ENCODE measurements around the gene ING2. TPM values are rescaled to one million over a fixed set of nuclear protein-coding genes. Genes with fewer than 3 reads are reported as not detected.

ING2 gene
- total and polyA plus RNA-seq, 7 donors, result 6.3 to 35.1 (median 13.6) TPM

DNA sequence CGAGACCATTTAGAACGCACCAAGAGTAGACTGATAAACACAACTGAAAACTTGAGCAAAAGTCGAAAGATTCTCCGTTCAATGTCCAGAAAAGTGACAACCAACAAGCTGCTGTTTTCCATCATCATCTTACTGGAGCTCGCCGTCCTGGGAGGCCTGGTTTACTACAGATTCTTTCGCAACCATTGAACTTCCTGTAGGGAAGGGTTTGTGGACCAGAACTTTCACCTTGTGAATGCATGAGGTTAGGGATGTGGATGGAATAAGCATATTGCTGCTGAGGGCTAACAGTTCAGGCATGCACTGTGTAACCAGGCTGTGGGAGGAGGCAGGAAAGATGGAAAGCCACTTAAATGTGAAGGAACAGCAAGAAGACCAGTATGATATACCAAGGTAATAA is 20.9 kb upstream of the ING2 start:
- H3K9me3 ChIP-seq, result no peaks in the 10 kb centered on the region
- H3K4me3 ChIP-seq, result no peak overlapping the region
- TF ChIP-seq, protein P1, sequence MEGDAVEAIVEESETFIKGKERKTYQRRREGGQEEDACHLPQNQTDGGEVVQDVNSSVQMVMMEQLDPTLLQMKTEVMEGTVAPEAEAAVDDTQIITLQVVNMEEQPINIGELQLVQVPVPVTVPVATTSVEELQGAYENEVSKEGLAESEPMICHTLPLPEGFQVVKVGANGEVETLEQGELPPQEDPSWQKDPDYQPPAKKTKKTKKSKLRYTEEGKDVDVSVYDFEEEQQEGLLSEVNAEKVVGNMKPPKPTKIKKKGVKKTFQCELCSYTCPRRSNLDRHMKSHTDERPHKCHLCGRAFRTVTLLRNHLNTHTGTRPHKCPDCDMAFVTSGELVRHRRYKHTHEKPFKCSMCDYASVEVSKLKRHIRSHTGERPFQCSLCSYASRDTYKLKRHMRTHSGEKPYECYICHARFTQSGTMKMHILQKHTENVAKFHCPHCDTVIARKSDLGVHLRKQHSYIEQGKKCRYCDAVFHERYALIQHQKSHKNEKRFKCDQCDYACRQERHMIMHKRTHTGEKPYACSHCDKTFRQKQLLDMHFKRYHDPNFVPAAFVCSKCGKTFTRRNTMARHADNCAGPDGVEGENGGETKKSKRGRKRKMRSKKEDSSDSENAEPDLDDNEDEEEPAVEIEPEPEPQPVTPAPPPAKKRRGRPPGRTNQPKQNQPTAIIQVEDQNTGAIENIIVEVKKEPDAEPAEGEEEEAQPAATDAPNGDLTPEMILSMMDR (IDR thresholded peaks at IDR 0.05), result no peak
- WGBS, 3 donors, result 92 to 95% (median 94%) methylated on average over 7 of the region's 7 CpGs
- ATAC-seq (no peak), DNase-seq (no peak)
- no peaks in the 10 kb centered on the region for H3K36me3 ChIP-seq (ENCODE audit: insufficient read depth in 1 of 2, low read depth in 1 of 2)
- no peak overlapping the region for H3K27ac ChIP-seq
- no peaks in the 10 kb centered on the region for H3K27me3 ChIP-seq (ENCODE audit: insufficient read depth in 3 of 3, low read length in 2 of 3)
- intact Hi-C loops (cut with DNase I), result no loop called here
- no peaks in the 10 kb centered on the region for H3K4me1 ChIP-seq

DNA sequence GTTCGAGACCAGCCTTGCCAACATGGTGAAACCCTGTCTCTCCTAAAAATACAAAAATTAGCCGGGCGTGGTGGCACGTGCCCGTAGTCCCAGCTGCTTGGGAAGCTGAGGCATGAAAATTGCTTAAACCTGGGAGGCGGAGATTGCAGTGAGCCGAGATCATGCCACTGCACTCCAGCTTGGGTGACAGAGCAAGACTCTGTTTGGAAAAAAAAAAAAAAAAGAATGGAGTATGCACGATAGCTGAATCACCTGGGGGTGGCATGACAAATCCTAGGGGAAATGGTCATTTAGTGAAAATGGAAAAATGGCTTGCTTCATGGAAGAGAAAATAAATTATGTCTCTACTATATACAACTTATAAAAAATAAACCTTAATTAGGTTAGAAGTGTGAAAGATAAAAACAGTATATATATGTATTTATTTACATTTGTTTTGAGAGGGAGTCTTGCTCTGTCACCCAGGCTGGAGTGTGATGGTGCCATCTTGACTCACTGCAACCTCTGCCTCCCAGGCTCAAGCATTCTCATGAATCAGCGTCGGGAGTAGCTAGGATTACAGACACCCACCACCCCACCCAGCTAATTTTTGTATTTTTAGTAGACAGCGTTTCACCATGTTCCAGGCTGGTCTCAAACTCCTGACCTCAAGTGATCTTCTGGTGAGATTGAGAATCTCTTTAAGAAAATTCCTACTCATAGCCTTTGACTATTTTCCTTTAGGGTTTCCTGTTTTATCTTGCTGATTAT is 19.3 kb upstream of the ING2 start:
- ATAC-seq, result no peak
- Histone ChIP-seq H3K27ac (no peak overlapping the region), H3K9me3 (no peaks in the 10 kb centered on the region), H3K4me3 (no peak overlapping the region), H3K27me3 (ENCODE audit: insufficient read depth in 3 of 3, low read length in 2 of 3) (no peaks in the 10 kb centered on the region), H3K4me1 (no peaks in the 10 kb centered on the region), H3K36me3 (ENCODE audit: insufficient read depth in 1 of 2, low read depth in 1 of 2) (no peaks in the 10 kb centered on the region)
- DNase-seq, result no peak
- intact Hi-C loops (cut with DNase I), result no loop called here
- WGBS, 3 donors, result 53 to 58% (median 57%) methylated on average over 11 of the region's 11 CpGs
- TF ChIP-seq, protein P1 (IDR thresholded peaks at IDR 0.05), result no peak

DNA sequence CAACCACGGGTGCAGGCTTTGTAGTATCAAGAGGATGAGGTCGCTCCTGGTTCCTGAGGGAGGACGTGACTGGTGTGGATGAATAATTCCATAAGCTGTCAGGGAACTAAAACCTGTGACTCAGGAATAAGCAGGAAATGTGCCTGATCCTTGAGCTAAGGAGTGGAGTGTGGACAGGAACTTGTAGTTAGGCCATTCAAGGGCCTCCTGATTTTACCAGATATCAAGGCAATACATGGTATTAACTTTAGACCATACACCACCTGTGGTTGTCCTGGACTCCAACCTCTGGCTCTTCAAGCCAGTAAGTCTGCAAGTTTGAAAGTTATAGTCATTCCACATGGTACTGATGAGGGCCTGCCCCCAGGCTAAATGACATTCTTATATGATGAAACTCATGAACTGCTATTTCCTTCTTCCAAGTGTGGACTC is 12.1 kb upstream of the ING2 start:
- Histone ChIP-seq H3K4me1 (no peaks in the 10 kb centered on the region), H3K27me3 (ENCODE audit: insufficient read depth in 3 of 3, low read length in 2 of 3) (no peaks in the 10 kb centered on the region), H3K4me3 (no peak overlapping the region), H3K36me3 (ENCODE audit: insufficient read depth in 1 of 2, low read depth in 1 of 2) (peaks cover 2 to 23% of the 10 kb centered on the region in 2 donors), H3K9me3 (peaks cover 4% of the 10 kb centered on the region), H3K27ac (no peak overlapping the region)
- DNase-seq (no peak), ATAC-seq (no peak)
- 88 to 92% (median 89%) methylated on average over 3 of the region's 3 CpGs for WGBS, 3 donors
- TF ChIP-seq, protein P1 (IDR thresholded peaks at IDR 0.05), result no peak
- intact Hi-C loops (cut with DNase I), result no loop called here

DNA sequence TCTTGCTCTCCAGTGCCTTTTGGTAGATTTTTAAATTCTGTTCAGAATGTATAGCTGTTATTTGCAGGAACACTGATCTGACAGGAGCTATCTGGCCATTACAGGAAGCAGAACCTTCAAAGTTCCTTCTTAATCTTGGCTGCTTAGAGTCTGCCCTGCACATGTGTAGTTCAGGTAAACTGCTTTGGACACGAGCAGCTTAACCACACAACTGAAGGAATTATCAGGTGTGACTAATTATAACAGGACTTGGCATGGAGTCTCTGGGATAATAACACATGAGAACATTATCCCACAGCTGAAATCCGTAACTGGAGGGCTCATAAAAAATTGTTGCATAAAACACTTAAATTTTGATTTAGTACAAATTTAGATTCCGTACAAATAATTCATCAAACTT is 11.6 kb upstream of the ING2 start:
- intact Hi-C loops (cut with DNase I), result no loop called here
- Histone ChIP-seq H3K4me1 (no peaks in the 10 kb centered on the region), H3K27ac (no peak overlapping the region), H3K4me3 (no peak overlapping the region), H3K27me3 (ENCODE audit: insufficient read depth in 3 of 3, low read length in 2 of 3) (no peaks in the 10 kb centered on the region), H3K36me3 (ENCODE audit: insufficient read depth in 1 of 2, low read depth in 1 of 2) (peaks cover 2 to 23% of the 10 kb centered on the region in 2 donors), H3K9me3 (peaks cover 4% of the 10 kb centered on the region)
- ATAC-seq (no peak), DNase-seq (no peak)
- TF ChIP-seq, protein P1 (IDR thresholded peaks at IDR 0.05), result no peak
- WGBS, 3 donors, result 71 to 83% (median 78%) methylated on average over 3 of the region's 3 CpGs

DNA sequence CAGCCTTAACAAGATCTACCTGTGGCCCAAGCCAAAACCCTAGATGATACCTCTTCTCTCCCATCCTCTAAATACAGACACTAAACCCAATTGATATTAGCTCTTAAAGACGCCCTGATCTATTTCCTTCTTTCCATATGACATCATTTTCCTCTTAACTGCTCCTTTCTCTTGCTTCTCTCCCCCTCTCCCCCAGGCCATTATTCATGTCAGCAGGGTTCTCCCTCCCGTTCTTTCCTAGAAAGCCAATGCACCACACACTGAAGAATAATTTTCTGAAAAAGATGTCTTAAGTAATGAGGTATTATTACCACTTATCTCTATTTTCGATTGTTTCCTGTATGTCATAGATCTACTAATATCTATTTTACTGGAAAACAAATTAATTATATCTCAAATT is 9.7 kb upstream of the ING2 start:
- H3K4me3 ChIP-seq, result no peak overlapping the region
- no peaks in the 10 kb centered on the region for H3K4me1 ChIP-seq
- 79 to 85% (median 80%) methylated on average over 3 of the region's 3 CpGs for WGBS, 3 donors
- H3K27me3 ChIP-seq (ENCODE audit: insufficient read depth in 3 of 3, low read length in 2 of 3), result no peaks in the 10 kb centered on the region
- H3K9me3 ChIP-seq, result peaks cover 4% of the 10 kb centered on the region
- TF ChIP-seq, protein P1 (IDR thresholded peaks at IDR 0.05), result no peak
- DNase-seq (no peak), ATAC-seq (no peak)
- H3K36me3 ChIP-seq (ENCODE audit: insufficient read depth in 1 of 2, low read depth in 1 of 2), result peaks cover 2 to 23% of the 10 kb centered on the region in 2 donors
- H3K27ac ChIP-seq, result no peak overlapping the region
- intact Hi-C loops (cut with DNase I), result no loop called here

Data from psoas muscle (tissue), 8 donors.